IMR-90 (cell line): ENCODE measurements around the gene ATG7. TPM values are rescaled to one million over a fixed set of nuclear protein-coding genes. Genes with fewer than 3 reads are reported as not detected.

Experiments
- ATAC-seq: fragments of 200-7000 bp; cut with Tn5 transposase; 2 replicates; pipeline ENCODE4 v1.9.1; 2020; ENCODE audit warnings: low read depth, mild to moderate bottlenecking, moderate library complexity
- BruUV-seq: library from RNA; stranded (reverse); fragments of 400-500 nt; replicated peaks from 2 replicates; lab custom pipeline; 2021; lab: Mats Ljungman, UMichigan
- CTCF ChIA-PET: fragments of 300-600 bp; formaldehyde crosslinking; extraction: SDS; loops from one replicate; lab custom pipeline; 2021; ENCODE audit warnings: antibody characterized with exemption; lab: Yijun Ruan, JAX
- POLR2A ChIA-PET: fragments of 300-600 bp; sonication (Branson Sonifier 250); formaldehyde crosslinking; loops from one replicate; lab custom pipeline; 2022; ENCODE audit warnings: antibody characterized with exemption; ENCODE audit not compliant: unreplicated experiment; lab: Charles Lee
- DNase-seq: peaks from one replicate; pipeline ENCODE4 v3.0.0; 2013
- H2AFZ ChIP-seq: replicated peaks from 2 replicates; pipeline ENCODE3; 2013; ENCODE audit warnings: low read length, mild to moderate bottlenecking; ENCODE audit not compliant: poor library complexity
- H2AK5ac ChIP-seq: 2 replicates; pipeline ENCODE4 v1.6.1; 2013; ENCODE audit warnings: low read depth, low read length, inconsistent platforms
- H2AK9ac ChIP-seq: replicated peaks from 2 replicates; pipeline ENCODE3; 2013; ENCODE audit warnings: mild to moderate bottlenecking, low read depth, low read length, moderate library complexity; ENCODE audit not compliant: poor library complexity
- H2BK120ac ChIP-seq: 2 replicates; pipeline ENCODE4 v1.6.1; 2013; ENCODE audit warnings: low read depth, low read length, inconsistent platforms
- H2BK15ac ChIP-seq: 3 replicates; pipeline ENCODE4 v1.6.1; 2013; ENCODE audit warnings: low read depth, low read length, inconsistent platforms
- H2BK20ac ChIP-seq: 2 replicates; pipeline ENCODE4 v1.6.1; 2013; ENCODE audit warnings: low read depth, mild to moderate bottlenecking, inconsistent platforms, low read length, moderate library complexity
- H2BK5ac ChIP-seq: 2 replicates; pipeline ENCODE4 v1.6.1; 2013; ENCODE audit warnings: mild to moderate bottlenecking, low read depth, low read length, inconsistent platforms; ENCODE audit not compliant: poor library complexity, severe bottlenecking
- H3K14ac ChIP-seq: replicated peaks from 2 replicates; pipeline ENCODE4 v1.6.1; 2013; ENCODE audit warnings: low read depth, low read length, inconsistent platforms
- H3K18ac ChIP-seq: 2 replicates; pipeline ENCODE4 v1.6.1; 2013; ENCODE audit warnings: low read depth, low read length, control low read depth
- H3K23ac ChIP-seq: 2 replicates; pipeline ENCODE4 v1.6.1; 2013; ENCODE audit warnings: low read depth, low read length, inconsistent platforms
- H3K27ac ChIP-seq: 2 replicates; pipeline ENCODE4 v1.5.1; 2013; ENCODE audit warnings: mild to moderate bottlenecking, control low read depth, low read length; ENCODE audit not compliant: insufficient read depth
- H3K27me3 ChIP-seq: 2 replicates; pipeline ENCODE4 v1.6.1; 2013; ENCODE audit warnings: low read length; ENCODE audit not compliant: control insufficient read depth, insufficient read depth
- H3K36me3 ChIP-seq: 2 replicates; pipeline ENCODE4 v1.6.1; 2013; ENCODE audit warnings: low read length, mixed read lengths; ENCODE audit not compliant: control insufficient read depth, insufficient read depth
- H3K4ac ChIP-seq: 2 replicates; pipeline ENCODE4 v1.6.1; 2013; ENCODE audit warnings: low read depth, low read length, inconsistent platforms
- H3K4me1 ChIP-seq: 2 replicates; pipeline ENCODE4 v1.6.1; 2013; ENCODE audit warnings: low read length, mixed read lengths; ENCODE audit not compliant: control insufficient read depth, insufficient read depth
- H3K4me2 ChIP-seq: 2 replicates; pipeline ENCODE4 v1.6.1; 2013; ENCODE audit warnings: low read depth, mild to moderate bottlenecking, control low read depth, low read length, moderate library complexity
- H3K4me3 ChIP-seq: 2 replicates; pipeline ENCODE4 v1.5.1; 2013; ENCODE audit warnings: low read depth, mild to moderate bottlenecking, control low read depth, low read length, moderate library complexity; ENCODE audit not compliant: insufficient read depth
- H3K56ac ChIP-seq: 2 replicates; pipeline ENCODE4 v1.6.1; 2013; ENCODE audit warnings: low read length, inconsistent platforms; ENCODE audit not compliant: insufficient read depth; ENCODE audit errors: extremely low read depth
- H3K79me1 ChIP-seq, 2 experiments: 2 replicates each; pipeline ENCODE4 v1.6.1; 2013; ENCODE audit warnings: low read length in 2 of 2, inconsistent platforms in 1 of 2, low read depth in 1 of 2
- H3K9ac ChIP-seq: 2 replicates; pipeline ENCODE4 v1.6.1; 2013; ENCODE audit warnings: low read depth, low read length, control low read depth
- H3K9me1 ChIP-seq: 2 replicates; pipeline ENCODE4 v1.6.1; 2013; ENCODE audit warnings: low read length, inconsistent platforms; ENCODE audit not compliant: insufficient read depth
- H3K9me3 ChIP-seq: 2 replicates; pipeline ENCODE4 v1.6.1; 2013; ENCODE audit warnings: low read length; ENCODE audit not compliant: control insufficient read depth, insufficient read depth
- H4K20me1 ChIP-seq: 2 replicates; pipeline ENCODE4 v1.6.1; 2013; ENCODE audit warnings: low read length, inconsistent platforms; ENCODE audit not compliant: insufficient read depth
- H4K5ac ChIP-seq: 2 replicates; pipeline ENCODE4 v1.6.1; 2013; ENCODE audit warnings: mild to moderate bottlenecking, low read depth, low read length, control low read depth
- H4K8ac ChIP-seq, 2 experiments: 2 replicates each; pipeline ENCODE4 v1.6.1; 2013; ENCODE audit warnings: low read depth in 2 of 2, low read length in 2 of 2, control low read depth in 1 of 2, inconsistent platforms in 1 of 2
- H4K91ac ChIP-seq: 2 replicates; pipeline ENCODE4 v1.6.1; 2013; ENCODE audit warnings: low read depth, low read length, inconsistent platforms; ENCODE audit not compliant: insufficient read depth
- MAZ ChIP-seq: IDR thresholded peaks from 2 replicates; pipeline ENCODE4 v1.6.1; 2012; ENCODE audit warnings: low read depth, mild to moderate bottlenecking, low read length, improper control_type of control experiment, moderate library complexity, borderline replicate concordance
- MXI1 ChIP-seq: IDR thresholded peaks from 2 replicates; pipeline ENCODE4 v1.6.1; 2012; ENCODE audit warnings: low read depth, mild to moderate bottlenecking, low read length, moderate library complexity, borderline replicate concordance
- POLR2A ChIP-seq: IDR thresholded peaks from 2 replicates; pipeline ENCODE4 v1.6.1; 2012; ENCODE audit warnings: mild to moderate bottlenecking, low read depth, low read length
- RAD21 ChIP-seq: IDR thresholded peaks from 2 replicates; pipeline ENCODE4 v1.6.1; 2012; ENCODE audit warnings: low read length, improper control_type of control experiment
- RCOR1 ChIP-seq: IDR thresholded peaks from 2 replicates; pipeline ENCODE4 v1.6.1; 2012; ENCODE audit warnings: mild to moderate bottlenecking, low read length, improper control_type of control experiment; ENCODE audit not compliant: insufficient replicate concordance
- SMC3 ChIP-seq: fragments of 150-350 bp; IDR thresholded peaks from 2 replicates; pipeline ENCODE4 v1.6.1; 2016; ENCODE audit warnings: low read depth, mild to moderate bottlenecking, antibody characterized with exemption, low read length, moderate library complexity
- WGBS, 2 experiments: methylation state at CpG; one replicate each; pipeline versions ENCODE4 v1.1.5 to v1.1.7; 2013; ENCODE audit warnings: missing lambda C conversion rate in 2 of 2; ENCODE audit not compliant: insufficient read length in 1 of 2; ENCODE audit errors: extremely low coverage in 2 of 2; 5-methylcytosine and 5-hydroxymethylcytosine counted together
- dilution Hi-C: fragments of 300-500 bp; cut with HindIII; formaldehyde crosslinking; loops from one replicate; pipeline ENCODE4 v1.14.3; 2018; ENCODE audit warnings: low sequenced_read_pairs; ENCODE audit not compliant: unreplicated experiment
- in situ Hi-C: fragments of 300-500 bp; cut with MboI; formaldehyde crosslinking; loops from 3 replicates; pipeline ENCODE4 v1.14.3; 2019; ENCODE audit warnings: low sequenced_read_pairs, inconsistent platforms, mixed read lengths
- intact Hi-C: fragments of 100-400 bp; cut with micrococcal nuclease; formaldehyde crosslinking; loops from 2 replicates; pipeline ENCODE4 v1.10.0; 2022
- polyA plus RNA-seq, 3 experiments: library from polyadenylated mRNA; depleted of rRNA; stranded (reverse); fragments of >200 nt; gene quantifications; 2 replicates each; pipeline ENCODE4 v1.2.3, GENCODE V29; 2012; ENCODE audit warnings: low replicate concordance in 1 of 3
- total RNA-seq: library from RNA; depleted of rRNA; stranded (reverse); fragments of >200 nt; gene quantifications from 2 replicates; pipeline ENCODE4 v1.2.3, GENCODE V29; 2012

The ATG7 gene
- total and polyA plus RNA-seq, 2 of the 4 experiments (the other 2 are of a cell fraction): 15.6 to 51.4 TPM

DNA sequence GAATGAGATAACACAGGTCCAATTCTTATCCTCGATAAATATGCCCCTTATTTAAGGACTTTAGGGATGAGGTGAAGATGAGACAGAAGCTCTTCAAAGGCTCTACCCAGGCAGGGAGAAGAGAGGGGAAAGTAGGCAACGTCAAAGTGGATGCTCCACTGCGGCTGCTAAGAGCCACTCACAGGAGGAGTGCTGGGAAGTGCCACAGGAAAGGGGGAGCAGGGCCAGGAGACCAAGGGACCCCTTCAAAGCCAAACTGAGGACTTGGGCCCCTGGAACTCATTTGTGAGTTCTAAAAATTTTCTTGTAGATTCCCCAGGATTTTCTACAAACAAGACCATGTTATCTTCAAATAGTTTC lies 47.3 kb upstream of the ATG7 start:
- H2AK5ac ChIP-seq: peak overlapping the region; percentile 70; the same call in 1 of the 2 replicates
- H2BK15ac ChIP-seq: no peak overlapping the region; the same call in 2 of the 3 replicates
- 100% methylated on average over 1 of the region's 3 CpGs; no CpG with 5 or more reads in 1 of the 2 experiments for WGBS, 2 experiments
- CTCF ChIA-PET: no interaction called here
- no peak overlapping the region for H4K8ac ChIP-seq
- peak overlapping the region; percentile 61 for H3K14ac ChIP-seq
- no peaks in the 10 kb centered on the region for H3K9me3 ChIP-seq
- H3K79me1 ChIP-seq: peaks cover 10 to 56% of the 10 kb centered on the region in 2 experiments
- intact Hi-C loops: no loop called here
- H2AFZ ChIP-seq: no peak overlapping the region
- dilution Hi-C loops: no loop called here
- no peak overlapping the region for H2BK20ac ChIP-seq
- no peak overlapping the region for H3K9ac ChIP-seq
- H3K9me1 ChIP-seq: peaks cover 7% of the 10 kb centered on the region
- H4K20me1 ChIP-seq: peaks cover 6% of the 10 kb centered on the region; the same call in 1 of the 2 replicates
- H3K56ac ChIP-seq: no peak overlapping the region
- peak overlapping the region; percentile 66 for H2AK9ac ChIP-seq
- no peak overlapping the region for H2BK120ac ChIP-seq
- H3K4me3 ChIP-seq: no peak overlapping the region
- H3K4me2 ChIP-seq: no peak overlapping the region
- POLR2A ChIA-PET: no interaction called here
- H3K4ac ChIP-seq: peak overlapping the region; percentile 66; the same call in 1 of the 2 replicates
- BruUV-seq: no TSS peak
- TF ChIP-seq MAZ: no peak
- no peak for TF ChIP-seq MXI1
- no peak for TF ChIP-seq SMC3
- TF ChIP-seq RCOR1: no peak
- no peak for TF ChIP-seq POLR2A
- TF ChIP-seq RAD21: no peak
- H4K91ac ChIP-seq: no peak overlapping the region
- ATAC-seq (no peak), DNase-seq (no peak)
- no peak overlapping the region for H2BK5ac ChIP-seq
- H3K36me3 ChIP-seq: peaks cover 6% of the 10 kb centered on the region
- no peak overlapping the region for H3K27ac ChIP-seq
- peaks cover 6% of the 10 kb centered on the region for H3K4me1 ChIP-seq
- H4K5ac ChIP-seq: no peak overlapping the region
- peak overlapping the region; percentile 73; the same call in 1 of the 2 replicates for H3K23ac ChIP-seq
- no peak overlapping the region for H3K18ac ChIP-seq
- in situ Hi-C loops: no loop called here
- no peaks in the 10 kb centered on the region for H3K27me3 ChIP-seq
